ENCODE measurements around the gene MITF. TPM values are rescaled to one million over a fixed set of nuclear protein-coding genes. Genes with fewer than 3 reads are reported as not detected.

MITF gene
- total RNA-seq, 1 experiment from 2014 or later, result 4.3 TPM

- CTCF ChIA-PET, result no interaction called here
- BruUV-seq (replicated peaks), result no TSS peak
These were observed 66.2 kb downstream of the MITF start for GRCh38 chr3:69805491-69805890.

GRCh38 chr3:69806735-69807438 is 67.6 kb downstream of the MITF start:
- no peaks in the 10 kb centered on the region for H3K27me3 Mint-ChIP-seq (ENCODE audit: insufficient read depth, unreplicated experiment)
- no peaks in the 10 kb centered on the region for H3K36me3 Mint-ChIP-seq (ENCODE audit: insufficient read depth, unreplicated experiment)
- Histone ChIP-seq H3K27me3 (replicated peaks; ENCODE audit: control insufficient read depth, insufficient read depth, low read length) (no peaks in the 10 kb centered on the region), H3K9me3 (no peaks in the 10 kb centered on the region), H3K36me3 (ENCODE audit: control insufficient read depth, insufficient read depth, low read length) (no peaks in the 10 kb centered on the region), H3K4me3 (ENCODE audit: low read depth, low read length) (no peak overlapping the region), H3K4me1 (no peaks in the 10 kb centered on the region; the same call in 1 of the 2 replicates)
- ChIA-PET CTCF (no interaction called here), POLR2A (no interaction called here)
- H3K4me3 Mint-ChIP-seq (ENCODE audit: unreplicated experiment), result no peak overlapping the region
- DNase-seq, result no peak
- TF ChIP-seq CTCF (IDR thresholded peaks at IDR 0.05; ENCODE audit: insufficient read depth in 1 of 2, low read depth in 1 of 2, low read length in 1 of 2, severe bottlenecking in 1 of 2, unreplicated experiment in 1 of 2), result no peak
- H3K27ac Mint-ChIP-seq (ENCODE audit: unreplicated experiment), result no peak overlapping the region
- no peaks in the 10 kb centered on the region for H3K9me3 Mint-ChIP-seq (ENCODE audit: unreplicated experiment)
- H3K4me1 Mint-ChIP-seq (ENCODE audit: low read depth, unreplicated experiment), result peaks cover 14% of the 10 kb centered on the region
- no TSS peak for BruUV-seq (replicated peaks)
- intact Hi-C loops (cut with micrococcal nuclease; ENCODE audit: unreplicated experiment), result no loop called here

More at GRCh38 chr3:69805491-69805890, 66.2 kb downstream of the MITF start:
- Histone ChIP-seq H3K27me3 (replicated peaks; ENCODE audit: control insufficient read depth, insufficient read depth, low read length) (no peaks in the 10 kb centered on the region), H3K4me3 (ENCODE audit: low read depth, low read length) (no peak overlapping the region), H3K36me3 (ENCODE audit: control insufficient read depth, insufficient read depth, low read length) (no peaks in the 10 kb centered on the region), H3K9me3 (no peaks in the 10 kb centered on the region), H3K4me1 (no peaks in the 10 kb centered on the region)
- Mint-ChIP-seq H3K9me3 (ENCODE audit: unreplicated experiment) (no peaks in the 10 kb centered on the region), H3K4me3 (ENCODE audit: unreplicated experiment) (no peak overlapping the region), H3K36me3 (ENCODE audit: insufficient read depth, unreplicated experiment) (no peaks in the 10 kb centered on the region), H3K27me3 (ENCODE audit: insufficient read depth, unreplicated experiment) (no peaks in the 10 kb centered on the region), H3K4me1 (ENCODE audit: low read depth, unreplicated experiment) (peaks cover 7% of the 10 kb centered on the region), H3K27ac (ENCODE audit: unreplicated experiment) (no peak overlapping the region)
- intact Hi-C loops (cut with micrococcal nuclease; ENCODE audit: unreplicated experiment), result no loop called here
- DNase-seq, result no peak
- POLR2A ChIA-PET, result no interaction called here
- TF ChIP-seq CTCF (IDR thresholded peaks at IDR 0.05; ENCODE audit: insufficient read depth in 1 of 2, low read depth in 1 of 2, low read length in 1 of 2, severe bottlenecking in 1 of 2, unreplicated experiment in 1 of 2), result no peak

- POLR2A ChIA-PET, result no interaction called here
- no peaks in the 10 kb centered on the region for H3K36me3 Mint-ChIP-seq (ENCODE audit: insufficient read depth, unreplicated experiment)
- peaks cover 17% of the 10 kb centered on the region for H3K4me1 Mint-ChIP-seq (ENCODE audit: low read depth, unreplicated experiment)
- no peak overlapping the region for H3K4me3 Mint-ChIP-seq (ENCODE audit: unreplicated experiment)
- intact Hi-C loops (cut with micrococcal nuclease; ENCODE audit: unreplicated experiment), result no loop called here
- Histone ChIP-seq H3K27me3 (replicated peaks; ENCODE audit: control insufficient read depth, insufficient read depth, low read length) (no peaks in the 10 kb centered on the region), H3K4me3 (ENCODE audit: low read depth, low read length) (no peak overlapping the region), H3K9me3 (no peaks in the 10 kb centered on the region), H3K36me3 (ENCODE audit: control insufficient read depth, insufficient read depth, low read length) (no peaks in the 10 kb centered on the region), H3K4me1 (peaks cover 2% of the 10 kb centered on the region; the same call in 1 of the 2 replicates)
- CTCF ChIA-PET, result no interaction called here
- TF ChIP-seq CTCF (IDR thresholded peaks at IDR 0.05; ENCODE audit: insufficient read depth in 1 of 2, low read depth in 1 of 2, low read length in 1 of 2, severe bottlenecking in 1 of 2, unreplicated experiment in 1 of 2), result no peak
- BruUV-seq (replicated peaks), result no TSS peak
- no peak overlapping the region for H3K27ac Mint-ChIP-seq (ENCODE audit: unreplicated experiment)
- no peaks in the 10 kb centered on the region for H3K9me3 Mint-ChIP-seq (ENCODE audit: unreplicated experiment)
- no peaks in the 10 kb centered on the region for H3K27me3 Mint-ChIP-seq (ENCODE audit: insufficient read depth, unreplicated experiment)
- no peak for DNase-seq
These were observed 68.4 kb downstream of the MITF start for GRCh38 chr3:69807674-69808073.

Measured in Caco-2 (cell line).